ENCODE data around the gene KCNJ12. TPM values are rescaled to one million over a fixed set of nuclear protein-coding genes. Genes with fewer than 3 reads are reported as not detected.
"Not testable (repeated sequence)": the region's sequence is repeated elsewhere in the genome, so short reads cannot be mapped to it uniquely, and the experiment has no call there.

KCNJ12 gene
- total RNA-seq, 2 donors from 2014 or later: 0.05 TPM; not detected in 1

- H3K27ac Mint-ChIP-seq; H3K27me3 Mint-ChIP-seq; ATAC-seq (replicated peaks); H3K4me1 Mint-ChIP-seq; H3K4me3 Mint-ChIP-seq; H3K9me3 Mint-ChIP-seq; H3K36me3 Mint-ChIP-seq (ENCODE audit: low read depth): not testable (repeated sequence)
Observed at GRCh38 chr17:21410906-21411678, 34.9 kb downstream of the KCNJ12 start.

DNA sequence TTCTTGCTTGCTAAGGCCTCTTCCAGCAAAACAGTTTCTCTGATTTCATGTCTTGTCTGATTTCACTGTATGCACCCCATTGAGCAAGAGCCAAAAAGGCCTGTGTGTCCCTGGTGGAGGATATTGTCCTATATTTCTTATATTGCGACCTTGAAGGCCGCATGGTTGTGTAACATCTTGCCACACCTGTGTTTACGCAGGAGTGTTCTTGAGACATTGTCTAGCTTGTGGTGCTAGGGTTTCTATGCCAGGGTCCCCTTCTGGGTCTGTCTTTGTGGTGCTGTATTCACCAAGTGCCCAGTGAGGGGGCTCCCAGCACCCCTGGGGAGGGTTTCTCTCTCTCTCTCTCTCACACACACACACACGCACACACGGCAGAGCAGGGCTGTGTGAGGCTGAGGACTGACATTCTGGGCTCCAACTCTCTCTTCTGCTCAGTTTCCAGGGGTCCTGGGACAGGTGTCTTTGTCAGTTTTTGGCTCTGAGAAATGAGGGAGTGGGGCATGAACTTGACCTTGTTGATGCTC lies 35.6 kb downstream of the KCNJ12 start:
- H3K27ac Mint-ChIP-seq; H3K4me1 Mint-ChIP-seq; H3K4me3 Mint-ChIP-seq; ATAC-seq (replicated peaks); H3K9me3 Mint-ChIP-seq; H3K27me3 Mint-ChIP-seq; H3K36me3 Mint-ChIP-seq (ENCODE audit: low read depth): not testable (repeated sequence)

- H3K27ac Mint-ChIP-seq; ATAC-seq (replicated peaks); H3K4me3 Mint-ChIP-seq; H3K36me3 Mint-ChIP-seq (ENCODE audit: low read depth); H3K9me3 Mint-ChIP-seq; H3K4me1 Mint-ChIP-seq; H3K27me3 Mint-ChIP-seq: not testable (repeated sequence)
Observed at GRCh38 chr17:21412207-21412681, 36.1 kb downstream of the KCNJ12 start.

- not testable (repeated sequence) for ATAC-seq (replicated peaks); H3K36me3 Mint-ChIP-seq (ENCODE audit: low read depth); H3K27me3 Mint-ChIP-seq; H3K4me3 Mint-ChIP-seq; H3K9me3 Mint-ChIP-seq; H3K27ac Mint-ChIP-seq; H3K4me1 Mint-ChIP-seq
Observed at GRCh38 chr17:21413570-21414279, 37.6 kb downstream of the KCNJ12 start.

DNA sequence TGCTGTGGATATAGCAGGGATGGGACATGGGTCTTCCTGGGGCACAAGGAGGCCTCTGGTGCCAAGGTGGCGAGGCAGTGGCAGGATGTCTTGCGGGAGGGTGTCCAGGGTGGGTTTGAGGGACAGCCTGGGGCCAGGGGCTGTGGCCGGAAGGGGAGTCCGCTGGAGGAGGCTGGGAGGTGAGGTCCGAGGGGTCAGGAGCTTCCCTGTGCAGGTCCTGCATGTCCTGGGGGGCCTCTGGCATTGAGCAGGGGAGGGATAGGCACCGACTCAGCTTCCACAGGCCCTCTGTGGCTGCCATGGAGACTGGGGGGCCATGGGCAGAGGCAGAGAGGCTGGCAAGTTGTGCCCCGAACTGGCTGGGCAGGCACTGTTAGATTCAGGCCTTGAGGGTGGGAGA lies 38.5 kb downstream of the KCNJ12 start:
- H3K4me1 Mint-ChIP-seq; H3K9me3 Mint-ChIP-seq; H3K27me3 Mint-ChIP-seq; ATAC-seq (replicated peaks); H3K27ac Mint-ChIP-seq; H3K36me3 Mint-ChIP-seq (ENCODE audit: low read depth); H3K4me3 Mint-ChIP-seq: not testable (repeated sequence)

GRCh38 chr17:21415166-21415990 lies 39.2 kb downstream of the KCNJ12 start:
- H3K9me3 Mint-ChIP-seq; H3K4me3 Mint-ChIP-seq; ATAC-seq (replicated peaks); H3K27me3 Mint-ChIP-seq; H3K36me3 Mint-ChIP-seq (ENCODE audit: low read depth); H3K4me1 Mint-ChIP-seq; H3K27ac Mint-ChIP-seq: not testable (repeated sequence)

DNA sequence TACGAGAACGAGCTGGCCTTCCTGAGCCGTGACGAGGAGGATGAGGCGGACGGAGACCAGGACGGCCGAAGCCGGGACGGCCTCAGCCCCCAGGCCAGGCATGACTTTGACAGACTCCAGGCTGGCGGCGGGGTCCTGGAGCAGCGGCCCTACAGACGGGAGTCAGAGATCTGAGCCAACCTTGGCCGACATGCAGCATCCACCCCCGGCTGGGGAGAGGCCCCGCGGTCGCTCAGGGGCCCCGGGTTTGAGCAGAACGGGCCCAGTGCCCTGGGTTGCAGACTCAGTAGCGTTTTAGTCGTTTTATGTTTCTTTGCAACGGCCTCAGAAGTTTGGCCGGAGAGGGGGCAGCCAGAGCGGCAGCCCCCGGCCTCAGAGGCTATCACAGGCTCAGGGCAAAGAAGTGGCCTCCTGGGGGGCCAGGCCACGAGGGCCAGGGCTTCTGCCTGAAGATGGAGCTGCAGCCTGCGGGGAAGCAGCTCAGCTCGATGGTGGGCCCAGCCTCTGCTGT lies 40.4 kb downstream of the KCNJ12 start:
- not testable (repeated sequence) for H3K36me3 Mint-ChIP-seq (ENCODE audit: low read depth); H3K27ac Mint-ChIP-seq; ATAC-seq (replicated peaks); H3K4me1 Mint-ChIP-seq; H3K4me3 Mint-ChIP-seq; H3K9me3 Mint-ChIP-seq; H3K27me3 Mint-ChIP-seq

DNA sequence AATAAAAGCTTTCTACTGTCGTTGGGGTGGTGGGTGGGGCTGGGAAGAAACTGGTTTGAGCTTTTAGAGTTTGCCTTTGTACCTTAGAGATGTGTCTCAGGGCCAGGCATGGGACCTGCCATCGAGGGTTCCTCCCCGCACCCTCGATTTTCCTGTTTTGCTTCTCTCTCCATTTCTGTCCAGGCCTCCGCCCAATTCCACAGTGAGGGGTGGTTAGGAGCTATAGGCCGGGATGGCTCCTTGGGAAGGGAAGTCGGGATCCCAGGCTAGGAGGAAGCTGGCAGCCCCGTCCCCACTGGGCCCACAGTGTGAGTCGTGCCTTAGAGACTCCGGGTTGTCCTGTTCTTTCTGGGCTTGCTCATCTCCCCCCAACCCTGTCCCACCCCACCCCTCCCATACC lies 41.2 kb downstream of the KCNJ12 start:
- ATAC-seq (replicated peaks); H3K9me3 Mint-ChIP-seq; H3K27me3 Mint-ChIP-seq; H3K4me1 Mint-ChIP-seq; H3K27ac Mint-ChIP-seq; H3K4me3 Mint-ChIP-seq; H3K36me3 Mint-ChIP-seq (ENCODE audit: low read depth): not testable (repeated sequence)

DNA sequence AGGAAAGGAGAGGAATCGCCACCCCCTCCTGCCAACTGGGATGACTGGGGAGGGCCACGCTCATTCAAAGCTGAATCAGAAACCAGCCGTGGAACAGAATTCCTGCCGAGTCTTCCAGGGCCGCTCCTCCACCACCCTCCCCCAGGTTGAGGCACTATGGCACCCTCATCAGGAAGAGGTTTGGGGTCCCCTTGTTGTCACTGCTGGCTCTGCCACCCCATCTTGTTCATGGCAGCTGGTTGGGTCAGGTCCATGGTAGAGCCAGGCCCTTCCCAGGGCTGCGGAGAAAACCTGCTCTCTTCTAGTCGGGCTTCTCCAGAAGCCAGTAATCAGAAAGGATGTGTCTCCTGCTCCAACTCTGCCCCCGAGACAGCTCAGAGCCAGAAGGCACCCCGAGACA lies 41.8 kb downstream of the KCNJ12 start:
- Mint-ChIP-seq H3K27me3 (no peaks in the 10 kb centered on the region), H3K36me3 (ENCODE audit: low read depth) (no peaks in the 10 kb centered on the region), H3K4me1 (peaks cover 8% of the 10 kb centered on the region), H3K4me3 (no peak overlapping the region), H3K9me3 (no peaks in the 10 kb centered on the region), H3K27ac (no peak overlapping the region)
- ATAC-seq (replicated peaks): no peak

DNA sequence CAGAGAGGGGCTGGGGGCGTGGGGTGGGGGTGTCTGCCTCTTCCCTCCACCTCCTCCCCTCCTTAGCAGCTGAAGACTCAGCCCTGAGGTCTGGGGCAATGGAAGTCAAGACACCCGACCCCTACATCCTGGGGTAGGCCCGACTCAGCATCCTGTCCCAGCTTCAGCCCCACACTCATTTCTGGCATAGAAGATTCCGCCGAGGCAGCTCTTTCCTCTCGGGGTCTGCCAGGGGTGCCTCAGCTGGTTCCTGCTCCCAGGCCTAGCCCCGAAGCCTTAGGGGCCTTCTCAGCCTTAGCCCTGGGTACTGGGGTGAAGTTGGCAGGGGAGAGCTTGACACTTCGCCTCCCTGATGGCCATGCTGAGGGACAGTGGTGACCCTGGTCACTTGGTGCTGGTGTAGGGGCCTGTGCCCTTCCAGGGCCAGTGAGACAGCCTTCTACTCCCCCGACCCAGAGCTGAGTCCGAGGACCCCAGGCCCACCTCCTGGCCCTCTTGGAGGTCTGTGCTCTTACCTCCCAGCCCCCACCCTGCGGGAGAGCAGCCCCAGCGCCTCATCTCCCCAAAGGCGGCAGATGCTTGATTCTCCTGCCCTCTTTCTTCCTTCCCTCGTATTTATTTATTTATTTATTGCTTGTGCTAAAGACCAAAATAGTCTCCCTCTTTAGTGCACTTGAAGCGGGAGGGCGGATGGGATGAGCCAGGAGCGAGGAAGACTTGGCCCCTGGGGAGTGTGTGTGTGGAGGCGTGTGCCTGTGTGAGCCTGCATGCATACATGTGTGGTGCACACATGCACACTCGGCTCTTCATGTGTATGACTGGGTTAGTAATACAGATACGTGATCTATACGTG lies 42.5 kb downstream of the KCNJ12 start:
- Mint-ChIP-seq H3K4me3 (peak overlapping the region; percentile 46), H3K27me3 (no peaks in the 10 kb centered on the region), H3K4me1 (peaks cover 8% of the 10 kb centered on the region), H3K27ac (no peak overlapping the region), H3K36me3 (ENCODE audit: low read depth) (no peaks in the 10 kb centered on the region), H3K9me3 (no peaks in the 10 kb centered on the region)
- no peak for ATAC-seq (replicated peaks)

DNA sequence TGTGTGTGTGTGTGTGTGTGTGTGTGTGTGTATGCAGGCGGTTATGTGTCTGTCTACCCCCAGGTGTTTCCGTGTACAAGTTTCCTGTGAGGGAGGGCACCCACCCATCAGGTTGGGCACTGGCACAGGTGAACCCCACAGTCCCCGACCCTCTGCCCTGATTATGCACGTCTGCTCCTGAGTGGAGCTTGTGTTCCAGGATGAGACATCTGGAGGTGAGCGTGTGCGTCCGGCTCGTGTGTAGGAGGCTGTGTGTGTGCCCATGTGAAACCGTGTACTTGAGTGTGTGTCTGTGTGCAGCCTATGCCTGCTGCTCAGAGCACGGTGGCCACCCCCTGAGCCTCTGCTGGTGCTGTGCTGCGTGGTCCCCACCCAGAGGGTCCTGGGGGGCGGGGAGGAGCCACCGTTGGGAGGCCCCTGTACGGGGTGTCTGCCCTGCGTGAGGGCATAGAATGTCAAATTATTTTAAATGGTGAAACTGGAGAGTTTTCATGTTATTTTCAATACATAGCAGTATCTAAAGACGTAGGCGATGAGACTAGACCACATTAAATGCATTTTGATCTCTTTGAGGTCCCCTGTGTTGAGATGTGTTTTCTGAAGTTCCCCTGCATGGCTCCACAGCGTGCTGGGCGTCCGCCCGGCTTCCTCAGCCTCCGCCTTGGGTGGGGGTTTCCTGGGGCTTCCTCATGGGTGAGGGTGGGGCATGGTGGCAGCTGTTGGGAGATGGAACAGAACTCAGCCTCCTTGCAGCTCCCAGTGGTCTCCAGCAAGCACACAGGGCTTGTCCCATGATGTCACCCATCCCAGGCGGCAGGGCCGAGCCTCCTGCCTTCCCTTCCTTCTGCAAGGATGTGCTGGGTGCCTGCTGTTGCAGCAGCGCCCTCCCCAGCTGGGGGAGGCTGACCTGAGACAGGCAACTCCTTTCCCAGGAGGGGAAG lies 43.4 kb downstream of the KCNJ12 start:
- H3K27me3 Mint-ChIP-seq: peaks cover 1% of the 10 kb centered on the region
- ATAC-seq (replicated peaks): peak; percentile 34
- peak overlapping the region; percentile 29 for H3K27ac Mint-ChIP-seq
- H3K4me1 Mint-ChIP-seq: peaks cover 8% of the 10 kb centered on the region
- peak overlapping the region; percentile 46 for H3K4me3 Mint-ChIP-seq
- no peaks in the 10 kb centered on the region for H3K9me3 Mint-ChIP-seq
- no peaks in the 10 kb centered on the region for H3K36me3 Mint-ChIP-seq (ENCODE audit: low read depth)

DNA sequence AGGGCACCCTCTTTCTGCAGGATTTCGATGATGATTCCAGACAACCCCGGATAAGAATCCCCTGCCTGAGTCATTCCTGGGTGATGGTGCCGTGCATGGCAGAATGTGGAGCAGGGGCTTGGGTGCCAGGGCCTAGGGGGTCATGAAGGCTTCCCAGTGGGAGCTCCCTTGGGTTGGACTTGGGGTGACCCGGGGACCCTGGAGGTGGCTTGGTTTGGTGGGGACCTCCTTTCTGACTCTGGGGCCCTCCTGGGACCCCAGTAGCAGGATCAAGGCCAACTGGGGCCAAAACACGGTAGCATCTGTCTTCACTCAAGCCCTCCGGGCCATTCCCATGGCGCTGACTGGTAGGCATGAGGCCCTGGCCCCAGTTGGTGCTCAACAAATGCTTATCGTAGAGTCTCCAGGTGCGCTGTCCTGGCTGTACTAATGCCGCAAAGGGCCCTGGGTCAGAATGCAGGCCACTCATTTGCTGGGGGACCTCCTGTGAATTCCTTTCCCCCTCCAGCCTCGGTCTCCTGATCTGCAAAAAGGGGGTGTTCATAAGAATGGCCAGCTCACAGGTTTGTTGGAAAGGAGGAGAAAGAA lies 44.4 kb downstream of the KCNJ12 start:
- not testable (repeated sequence) for H3K4me1 Mint-ChIP-seq; H3K27me3 Mint-ChIP-seq; H3K9me3 Mint-ChIP-seq; H3K27ac Mint-ChIP-seq; H3K36me3 Mint-ChIP-seq (ENCODE audit: low read depth); ATAC-seq (replicated peaks); H3K4me3 Mint-ChIP-seq

Data from activated T-helper 17 cell treated with anti-CD3 and anti-CD28 coated beads, Interleukin-2, amount 50 U/mL, for 72 hours (primary cell).